HG03469 (cell line): ENCODE measurements around the gene CD96.
"Not testable (repeated sequence)": the region's sequence is repeated elsewhere in the genome, so short reads cannot be mapped to it uniquely, and the experiment has no call there.

Experiments used
- ATAC-seq: cut with Tn5 transposase; IDR thresholded peaks from one replicate; pipeline ENCODE4 v1.9.1; 2021; ENCODE audit warnings: mild to moderate bottlenecking, moderate library complexity, moderate number of reproducible peaks; ENCODE audit not compliant: unreplicated experiment

CD96 gene, protein sequence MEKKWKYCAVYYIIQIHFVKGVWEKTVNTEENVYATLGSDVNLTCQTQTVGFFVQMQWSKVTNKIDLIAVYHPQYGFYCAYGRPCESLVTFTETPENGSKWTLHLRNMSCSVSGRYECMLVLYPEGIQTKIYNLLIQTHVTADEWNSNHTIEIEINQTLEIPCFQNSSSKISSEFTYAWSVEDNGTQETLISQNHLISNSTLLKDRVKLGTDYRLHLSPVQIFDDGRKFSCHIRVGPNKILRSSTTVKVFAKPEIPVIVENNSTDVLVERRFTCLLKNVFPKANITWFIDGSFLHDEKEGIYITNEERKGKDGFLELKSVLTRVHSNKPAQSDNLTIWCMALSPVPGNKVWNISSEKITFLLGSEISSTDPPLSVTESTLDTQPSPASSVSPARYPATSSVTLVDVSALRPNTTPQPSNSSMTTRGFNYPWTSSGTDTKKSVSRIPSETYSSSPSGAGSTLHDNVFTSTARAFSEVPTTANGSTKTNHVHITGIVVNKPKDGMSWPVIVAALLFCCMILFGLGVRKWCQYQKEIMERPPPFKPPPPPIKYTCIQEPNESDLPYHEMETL

DNA sequence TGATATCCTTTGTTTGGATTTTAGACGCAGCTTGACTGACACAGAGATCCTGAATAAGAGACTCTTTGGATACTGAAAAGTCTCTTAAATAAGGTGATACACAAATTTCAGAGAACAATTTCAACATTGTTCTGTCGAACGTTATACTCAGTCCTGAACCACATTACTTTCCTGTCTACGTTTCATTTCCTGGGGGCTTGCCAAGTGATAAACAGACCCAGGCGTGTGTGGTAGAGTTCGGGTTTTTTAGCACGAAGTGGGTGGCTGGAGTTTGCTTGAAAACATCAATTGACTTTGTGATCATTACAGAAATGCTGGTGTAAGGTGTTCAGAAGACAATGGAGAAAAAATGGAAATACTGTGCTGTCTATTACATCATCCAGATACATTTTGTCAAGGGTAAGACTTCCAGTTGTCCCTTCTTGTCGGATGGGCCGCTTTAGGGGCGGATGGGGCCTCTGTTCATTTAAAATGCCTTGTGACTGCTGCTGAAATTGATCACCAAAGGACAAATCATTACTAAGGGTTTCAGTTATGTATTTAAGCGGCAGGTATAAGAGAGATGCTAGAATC is at the start of gene CD96:
Gene CD96 (plus strand): TSS at position 287 of the 573 bp plus-strand sequence. CDS start 52 bp downstream, at position 339.
- no peak for ATAC-seq

DNA sequence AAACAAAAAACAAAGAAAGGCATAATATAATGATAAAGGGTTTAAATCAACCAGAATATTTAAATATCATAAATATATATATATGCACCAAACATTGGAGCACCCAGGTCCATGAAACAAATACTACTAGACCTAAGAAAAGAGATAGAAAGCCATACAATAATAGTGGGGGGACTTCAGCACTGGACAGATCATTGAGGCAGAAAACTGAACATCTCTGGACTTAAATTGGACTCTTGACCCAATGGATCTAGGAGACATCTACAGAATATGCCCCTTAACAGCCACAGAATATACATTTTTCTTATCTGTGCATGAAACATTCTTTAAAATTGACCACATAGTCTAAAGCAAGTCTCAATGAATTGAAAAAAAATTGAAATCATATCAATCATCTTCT is 48.7 kb upstream of the CD96 start:
- no peak for ATAC-seq

DNA sequence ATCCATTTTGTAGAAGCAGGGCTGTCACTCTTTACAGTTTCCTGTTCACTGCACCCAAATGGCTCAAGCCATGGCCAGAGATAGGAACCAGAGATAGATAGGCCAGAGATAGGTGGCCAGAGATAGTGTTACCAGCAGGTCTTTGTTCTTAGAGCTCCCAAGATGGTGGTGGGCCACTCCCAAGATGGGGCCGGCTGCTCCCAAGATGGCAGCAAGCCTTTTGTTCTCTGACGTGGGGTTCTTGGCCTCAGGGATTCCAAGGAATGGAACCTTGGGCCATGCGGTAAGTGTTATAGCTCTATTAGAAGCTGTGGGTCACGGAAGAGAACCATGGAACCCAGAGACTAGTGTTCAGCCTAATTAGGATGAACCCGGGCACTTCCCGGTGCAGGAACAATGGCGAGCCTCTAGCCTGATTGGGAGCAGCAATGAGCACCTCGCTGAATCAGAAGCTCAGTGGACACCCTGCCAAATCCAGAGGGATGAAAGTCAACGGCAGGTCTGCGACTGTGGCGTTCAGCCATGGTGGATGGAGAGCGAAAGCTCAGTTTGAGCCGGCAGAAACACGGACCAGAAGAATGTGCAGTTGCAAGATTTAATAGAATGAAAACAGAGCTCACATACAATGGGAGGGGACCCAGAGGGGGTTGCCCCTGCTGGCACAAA is 45.0 kb upstream of the CD96 start:
- no peak for ATAC-seq

DNA sequence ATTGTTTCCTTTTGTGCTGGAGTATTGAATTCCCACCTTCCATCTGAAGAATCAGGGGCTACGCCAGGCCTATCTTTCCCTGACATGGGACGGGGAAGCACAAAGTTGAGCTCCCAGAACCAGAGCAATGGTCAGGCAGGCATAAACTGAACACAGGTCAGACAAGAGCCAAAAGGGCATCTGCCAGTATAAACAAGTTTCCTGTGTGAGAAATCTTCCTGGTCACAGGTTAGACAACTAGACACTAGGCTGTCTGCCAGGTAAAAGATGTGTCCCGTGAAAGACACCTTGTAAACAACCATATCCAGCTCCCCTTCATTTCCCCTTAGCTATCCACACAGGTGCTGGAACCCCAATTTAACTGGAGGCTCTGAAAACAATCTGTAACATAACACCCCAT is 44.0 kb upstream of the CD96 start:
- ATAC-seq: no peak

DNA sequence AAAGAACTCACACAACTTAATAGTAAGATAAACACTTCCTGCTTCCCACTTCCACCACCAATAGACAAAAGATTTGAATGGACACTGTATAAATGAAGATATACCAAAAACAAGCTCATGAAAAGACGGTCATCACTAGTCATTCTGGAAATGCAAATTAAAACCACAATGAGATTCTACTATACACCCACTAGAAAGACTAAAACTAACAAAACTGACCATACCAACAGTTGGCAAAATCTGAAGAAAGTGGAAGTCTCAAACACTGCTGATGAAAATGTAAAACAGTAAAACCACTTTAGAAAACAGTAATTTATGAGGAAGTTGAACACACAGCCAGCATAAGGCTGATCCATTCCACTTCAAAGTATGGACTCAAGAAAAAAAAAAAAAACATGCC is 35.6 kb upstream of the CD96 start:
- ATAC-seq: peak; percentile 78

DNA sequence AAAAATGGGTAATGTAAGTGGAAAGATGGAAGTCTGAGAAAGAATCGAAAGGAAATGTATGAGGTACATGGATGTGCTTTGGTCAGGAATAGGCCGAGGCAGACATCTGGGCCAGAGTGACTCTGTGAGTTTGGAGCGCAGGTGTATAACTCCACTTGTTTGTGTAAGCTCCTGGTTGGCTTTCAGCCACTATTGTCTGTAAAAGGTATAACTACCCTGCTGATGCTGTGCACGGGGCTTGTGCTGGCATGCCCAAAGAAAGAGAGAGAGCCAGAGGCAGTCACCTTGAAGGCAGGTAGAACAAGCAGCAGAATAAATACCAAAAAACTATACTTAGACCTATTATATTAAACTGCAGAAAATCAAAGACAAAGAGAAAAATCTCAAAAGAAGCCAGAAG is 32.7 kb upstream of the CD96 start:
- no peak for ATAC-seq

DNA sequence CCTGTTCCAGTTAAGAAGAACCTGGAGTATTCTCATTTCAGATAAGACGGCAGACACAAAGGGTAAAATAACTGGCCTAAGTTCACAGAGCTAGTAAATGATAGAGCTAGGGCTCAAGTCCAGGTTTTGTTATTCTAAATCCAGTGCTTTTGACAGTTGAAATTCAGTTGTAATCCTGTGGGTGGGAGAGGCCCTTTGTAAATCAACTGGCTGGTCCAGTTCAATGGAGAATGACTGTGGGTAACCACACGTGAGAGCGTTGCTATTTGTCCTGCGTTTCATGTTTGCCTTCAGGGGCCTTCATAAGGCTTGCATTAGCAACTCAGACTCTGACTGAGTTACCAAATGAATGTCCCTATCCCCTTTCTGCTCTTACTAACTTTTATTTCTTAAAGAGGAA is 24.2 kb upstream of the CD96 start:
- no peak for ATAC-seq

DNA sequence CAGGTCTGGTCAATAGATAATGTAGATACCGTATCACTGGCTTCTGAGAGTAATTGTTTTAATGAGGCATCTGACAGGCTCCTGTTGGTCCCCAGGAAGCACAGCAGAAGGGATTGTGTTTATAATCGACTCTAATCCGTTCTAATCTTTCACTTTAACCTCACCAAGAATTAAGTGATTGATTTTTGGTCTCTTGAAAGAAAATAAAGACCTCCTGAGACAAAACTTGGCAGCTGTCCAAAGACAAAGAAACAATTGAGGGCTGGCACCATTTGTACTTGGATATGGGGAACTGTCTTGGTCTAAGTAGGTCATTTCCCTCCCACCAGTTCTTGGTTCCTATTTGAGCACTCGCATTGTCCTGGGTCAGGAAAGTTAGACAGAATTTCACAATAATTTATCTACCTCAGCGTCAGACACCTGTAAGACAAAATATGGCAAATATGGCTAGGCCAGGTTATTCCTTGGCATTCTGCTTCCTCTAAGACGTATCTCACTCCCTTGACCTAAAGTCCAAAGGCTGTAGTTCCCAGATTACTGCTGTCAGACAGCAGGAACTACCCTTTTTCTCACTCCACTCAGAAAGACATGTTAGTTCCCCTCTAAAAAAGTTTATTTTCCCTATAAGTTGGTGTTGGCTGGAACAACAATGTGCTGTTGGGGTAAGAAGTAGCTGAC is 22.7 kb upstream of the CD96 start:
- no peak for ATAC-seq

DNA sequence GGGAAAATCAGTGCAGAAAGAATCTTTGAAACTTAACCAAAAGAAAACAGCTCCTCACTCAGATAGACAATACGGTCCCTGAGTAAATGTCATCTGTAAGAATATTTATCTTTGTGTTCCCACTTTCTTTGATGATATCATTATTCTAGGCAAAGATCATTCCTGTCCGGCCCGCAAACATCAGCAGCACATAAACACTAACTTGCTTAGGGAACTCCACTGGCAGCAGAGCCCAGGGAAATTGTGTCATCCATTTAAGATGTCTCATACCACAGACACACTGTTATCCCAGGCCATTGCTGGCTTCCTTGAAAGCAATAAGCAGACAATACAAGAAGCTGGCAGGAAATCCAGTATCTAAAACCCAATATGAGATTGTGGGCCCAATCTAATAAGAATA is 20.1 kb upstream of the CD96 start:
- ATAC-seq: no peak

DNA sequence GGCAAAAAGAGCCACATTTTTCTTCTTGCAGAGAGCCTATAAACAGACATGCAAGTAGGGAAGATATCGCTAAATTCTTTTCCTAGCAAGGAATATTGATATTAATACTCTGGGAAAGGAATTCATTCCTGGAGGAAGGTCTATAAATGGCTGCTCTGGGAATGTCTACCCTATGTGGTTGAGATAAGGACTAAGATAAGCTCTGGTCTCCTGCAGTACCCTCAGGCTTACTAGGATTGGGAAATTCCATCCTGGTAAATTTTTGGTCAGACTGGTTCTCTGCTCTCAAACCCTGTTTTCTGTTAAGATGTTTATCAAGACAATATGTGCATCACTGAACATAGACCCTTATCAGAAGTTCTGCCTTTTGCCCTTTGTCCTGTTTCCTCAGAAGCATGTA is 17.5 kb upstream of the CD96 start:
- not testable (repeated sequence) for ATAC-seq

DNA sequence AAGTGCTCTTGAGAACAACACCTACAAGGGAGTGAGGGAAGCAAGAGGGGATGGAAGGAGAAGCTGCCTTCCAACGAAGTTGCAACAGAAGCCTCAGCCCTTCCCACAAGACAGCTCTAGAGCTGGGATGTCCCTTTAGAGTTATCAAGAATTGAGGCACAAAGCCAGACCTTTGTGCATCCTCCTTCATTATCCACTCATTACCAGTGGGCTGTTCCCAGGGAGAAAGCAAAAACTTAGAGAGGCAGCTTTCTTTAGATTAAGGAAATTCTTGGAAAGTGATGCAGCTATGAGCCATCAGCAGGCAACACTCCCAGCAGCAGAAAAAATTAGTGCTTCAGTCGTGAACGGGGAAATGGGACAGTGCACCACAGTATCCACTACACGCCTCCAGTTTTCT is 10.6 kb upstream of the CD96 start:
- ATAC-seq: no peak

DNA sequence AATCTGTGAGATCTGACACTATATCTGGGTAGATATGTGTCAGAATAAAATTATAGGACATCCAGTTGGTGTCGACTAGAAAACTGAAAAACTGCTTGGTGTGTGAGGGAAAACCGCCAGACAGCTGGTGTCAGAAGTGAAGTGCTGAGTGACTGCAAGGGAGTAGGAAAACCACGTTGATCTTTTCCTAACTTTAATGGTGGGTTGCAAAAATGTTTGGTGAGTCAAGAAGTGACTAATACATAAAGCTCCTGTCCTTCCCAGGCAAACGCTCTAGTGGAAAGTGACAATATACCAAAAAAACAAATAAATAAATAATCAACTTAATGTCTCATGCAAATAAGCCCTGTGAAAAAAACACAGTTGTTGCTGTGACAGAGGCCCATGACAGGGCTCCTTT is 7.3 kb upstream of the CD96 start:
- ATAC-seq: no peak

DNA sequence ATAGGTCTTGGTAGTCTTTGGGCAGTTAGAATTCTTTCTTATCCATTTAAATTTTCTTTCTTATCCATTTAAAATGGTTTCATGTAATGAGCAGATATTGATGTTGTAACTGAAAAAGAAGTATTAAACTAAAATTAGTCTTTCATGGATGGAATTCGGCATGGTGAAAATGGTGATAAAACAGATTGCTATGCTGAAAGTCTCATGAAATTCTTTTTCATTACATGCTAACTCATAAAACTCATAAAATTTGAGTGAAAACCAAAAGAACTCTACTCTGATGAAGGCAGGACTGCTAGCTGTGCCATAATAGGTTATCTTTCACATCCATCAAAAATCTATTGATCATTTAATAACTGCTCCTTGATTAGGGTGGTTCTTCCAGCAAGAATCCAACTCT is 3.9 kb upstream of the CD96 start:
- ATAC-seq: no peak

DNA sequence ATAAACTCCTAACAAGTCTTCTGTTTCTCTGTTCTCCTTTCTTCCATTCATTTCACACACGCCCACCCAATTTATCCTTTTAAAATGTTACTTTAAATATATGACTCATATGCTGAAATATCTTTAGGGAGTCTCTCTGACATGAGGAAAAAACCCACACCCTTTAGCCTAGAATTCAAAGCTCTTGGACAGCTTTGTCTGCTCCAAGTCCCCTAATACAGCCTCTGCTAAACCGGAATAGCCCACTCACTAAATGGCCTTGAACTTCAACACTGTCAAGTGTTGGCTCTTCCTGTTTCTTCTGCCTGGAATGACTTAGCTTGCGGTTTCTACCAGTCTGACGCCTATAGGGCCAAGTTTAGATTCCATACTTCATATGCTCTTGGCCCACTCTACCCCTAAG is 3.3 kb upstream of the CD96 start:
- peak; percentile 33 for ATAC-seq

DNA sequence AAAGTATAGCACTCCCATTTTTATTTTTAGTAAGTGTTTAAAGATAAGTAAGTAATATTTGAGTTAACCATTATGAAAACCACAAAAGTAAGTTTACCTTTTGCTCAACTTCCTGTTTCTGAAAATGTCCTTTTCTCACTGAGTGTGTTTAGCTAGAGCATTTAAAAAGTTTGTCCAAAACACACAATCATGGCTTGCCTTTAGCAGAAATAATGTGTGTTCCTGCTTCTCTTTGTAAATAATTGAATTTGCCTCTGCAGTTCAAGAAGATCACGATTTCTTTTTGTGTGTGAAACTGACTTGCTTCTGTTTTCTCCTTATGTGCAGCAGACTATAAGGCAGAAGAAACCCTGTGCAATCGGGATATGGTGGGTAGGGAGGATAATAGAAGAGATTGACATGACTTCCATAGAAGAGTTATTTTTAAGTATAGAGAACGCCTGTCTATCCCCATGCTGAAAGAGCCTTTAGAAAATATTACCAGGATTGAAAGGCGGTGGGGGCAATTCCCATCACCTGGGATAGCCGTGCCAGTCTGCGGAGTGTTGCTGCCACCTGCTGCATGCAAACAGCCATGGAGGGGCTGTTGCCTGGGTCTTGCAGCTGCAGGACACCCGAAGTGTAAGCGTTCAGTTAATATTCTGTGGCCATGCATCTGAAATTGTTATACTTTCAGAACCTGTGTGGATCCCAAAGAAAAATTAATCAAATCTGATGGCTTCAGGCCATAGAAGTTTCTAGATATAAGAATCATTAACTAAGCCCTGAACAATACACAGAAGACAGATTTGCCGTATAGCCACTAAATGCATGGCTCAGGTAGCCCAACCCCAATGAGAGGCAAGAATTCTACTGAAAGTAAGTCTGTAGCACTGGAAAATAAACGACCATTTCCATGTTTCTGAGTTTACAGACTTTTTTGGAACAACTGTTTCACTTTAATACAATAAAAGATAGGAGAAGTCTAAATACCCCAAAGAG is 2.4 kb upstream of the CD96 start:
- peak; percentile 51 for ATAC-seq

DNA sequence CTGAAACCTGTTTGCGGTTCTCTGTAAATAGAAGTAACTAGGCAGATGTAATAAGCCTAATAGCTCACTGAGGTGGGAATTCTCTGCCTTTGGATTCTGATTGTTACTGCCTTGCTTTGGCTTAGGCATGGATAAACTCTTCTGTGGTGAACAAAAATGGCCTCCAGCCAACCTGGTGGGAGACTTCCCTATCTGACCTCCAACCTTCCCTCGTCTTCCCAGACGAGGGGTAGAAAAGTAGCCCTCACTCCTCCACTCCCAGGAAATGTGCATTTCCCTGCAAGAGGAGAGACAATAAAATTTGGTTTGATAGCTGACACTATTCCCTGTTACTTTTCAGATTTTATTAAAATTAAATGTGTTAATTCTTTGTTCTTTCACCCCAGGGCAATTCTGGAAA is 606 bp upstream of the CD96 start:
- ATAC-seq: no peak

DNA sequence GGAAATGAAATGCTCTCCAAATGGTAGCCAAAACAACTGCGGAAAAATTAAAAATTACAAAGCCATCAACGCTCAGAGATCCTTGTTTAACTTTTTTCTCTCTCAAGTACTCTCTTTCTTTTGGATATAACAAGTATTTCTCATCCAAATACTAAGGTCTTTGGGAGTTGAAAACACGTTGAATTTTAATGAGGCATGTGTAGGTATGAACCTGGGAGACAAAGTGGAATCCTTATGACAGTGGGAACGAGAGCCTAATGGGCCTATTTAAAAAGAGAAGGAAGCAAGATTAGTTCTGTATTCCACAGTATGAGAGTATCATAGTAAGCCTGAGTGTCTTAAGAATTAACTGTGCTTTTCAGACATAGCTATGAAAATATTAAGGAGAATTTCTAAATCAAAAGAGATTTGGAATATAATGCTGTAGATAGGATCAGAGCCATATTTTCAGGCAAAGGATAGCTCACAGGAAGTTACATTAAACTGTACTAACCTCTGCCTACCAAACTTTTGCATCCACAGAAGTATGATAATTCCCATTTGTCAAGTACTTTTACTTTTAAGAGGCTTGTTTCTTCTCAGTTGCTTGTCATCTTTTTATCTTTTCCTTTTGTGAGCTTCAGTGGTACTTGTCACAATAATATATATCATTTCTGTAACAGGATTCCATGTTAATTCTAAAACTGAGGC is 759 bp downstream of the CD96 start:
- no peak for ATAC-seq

DNA sequence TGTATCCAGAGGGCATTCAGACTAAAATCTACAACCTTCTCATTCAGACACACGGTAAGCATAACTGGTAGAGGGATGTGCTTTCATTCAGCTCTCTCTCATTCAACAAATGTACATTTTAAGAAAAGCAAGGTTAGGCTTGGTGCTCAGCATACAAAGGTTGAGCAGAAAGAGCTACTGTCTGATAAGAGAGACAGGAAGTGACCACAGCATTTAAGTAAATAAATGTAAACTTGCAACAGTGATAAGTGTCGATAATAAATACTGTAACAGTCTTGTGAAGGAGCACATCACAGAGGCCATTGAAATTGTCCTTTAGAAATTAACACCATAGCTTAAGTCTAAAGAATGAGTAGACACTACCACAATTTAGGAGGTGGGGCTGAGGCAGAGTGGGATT is 3.4 kb downstream of the CD96 start:
- no peak for ATAC-seq

DNA sequence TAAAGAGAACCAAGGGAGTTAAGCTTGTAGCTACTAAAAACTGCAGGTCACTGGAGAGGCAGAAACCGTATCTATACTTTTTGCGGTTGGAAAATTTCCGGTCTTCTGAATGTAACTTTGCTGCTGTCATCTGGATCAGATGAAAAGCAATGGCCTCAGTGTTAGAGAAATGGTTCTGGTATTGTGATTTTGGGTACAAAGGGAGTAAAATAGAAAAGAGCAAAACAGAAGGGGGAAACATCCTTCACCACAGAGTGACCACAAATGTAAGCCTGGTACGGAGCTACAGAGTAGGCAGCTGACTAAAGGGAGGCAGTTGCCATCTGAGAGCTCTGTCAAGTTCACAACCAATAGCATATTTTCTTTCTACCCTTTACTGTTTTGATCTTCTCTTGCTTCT is 5.6 kb downstream of the CD96 start:
- peak; percentile 88 for ATAC-seq

DNA sequence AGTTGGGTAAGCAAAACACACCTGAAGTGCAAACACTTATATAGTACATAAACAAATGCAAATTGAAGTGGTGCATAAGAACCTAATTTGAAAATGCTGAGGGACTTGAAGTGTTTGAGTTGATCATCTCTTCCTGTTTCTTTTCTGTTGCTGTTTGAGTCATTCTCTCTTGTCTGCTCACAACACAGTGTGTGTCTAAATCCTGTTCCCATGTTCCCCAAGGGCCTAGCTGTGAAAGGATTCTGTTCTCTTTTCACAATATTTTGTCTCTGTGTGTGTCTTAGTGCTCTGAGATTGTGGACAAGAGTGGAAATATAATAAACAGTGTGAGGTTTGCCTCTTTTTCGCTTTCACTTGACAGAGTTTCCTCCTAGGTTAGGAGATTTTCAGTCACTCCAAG is 6.1 kb downstream of the CD96 start:
- ATAC-seq: peak; percentile 46
